Astrocyte of the spinal cord (primary cell): ENCODE data around the gene TTLL3.
A peak's percentile ranks its signal among the peaks of the same experiment; 100 is the strongest.
"Not testable (repeated sequence)": the region's sequence is repeated elsewhere in the genome, so short reads cannot be mapped to it uniquely, and the experiment has no call there.

Experiments used
- DNase-seq: peaks from one replicate; pipeline ENCODE4 v3.0.0; 2011; ENCODE audit warnings: low read depth, low spot score
- H3K4me3 ChIP-seq: 2 replicates; pipeline ENCODE4 v1.5.1; 2011; ENCODE audit warnings: low read depth, mild to moderate bottlenecking, low read length, moderate library complexity
- in situ Hi-C: cut with HindIII; loops from 2 replicates; pipeline ENCODE4 v1.10.0; 2017; ENCODE audit warnings: low sequenced_read_pairs
- TF ChIP-seq, protein P1 (sequence below): IDR thresholded peaks from 2 replicates; pipeline ENCODE4 v1.5.1; 2012; ENCODE audit warnings: low read depth, mild to moderate bottlenecking, low read length, inconsistent platforms

Gene TTLL3

DNA sequence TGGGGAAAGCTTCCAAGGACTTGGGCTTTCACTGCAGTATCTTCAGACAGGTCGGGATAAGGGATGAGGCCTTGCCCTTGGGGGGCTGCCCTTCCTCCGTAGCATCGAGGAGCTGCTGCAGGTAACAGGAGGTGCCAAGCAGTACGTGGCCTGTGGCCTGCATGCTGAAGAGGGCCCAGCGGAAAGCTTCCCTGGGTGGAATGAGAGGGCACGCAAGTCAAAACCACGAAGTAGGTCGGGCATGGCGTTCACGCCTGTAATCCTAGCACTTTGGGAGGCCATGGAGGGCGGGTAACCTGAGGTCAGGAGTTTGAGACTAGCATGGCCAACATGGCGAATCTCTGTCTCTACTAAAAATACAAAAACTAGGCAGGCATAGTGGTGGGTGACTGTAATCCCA, 57.0 kb downstream of the TTLL3 start:
- in situ Hi-C loops, result no loop called here
- no peak overlapping the region for H3K4me3 ChIP-seq
- TF ChIP-seq, protein P1, sequence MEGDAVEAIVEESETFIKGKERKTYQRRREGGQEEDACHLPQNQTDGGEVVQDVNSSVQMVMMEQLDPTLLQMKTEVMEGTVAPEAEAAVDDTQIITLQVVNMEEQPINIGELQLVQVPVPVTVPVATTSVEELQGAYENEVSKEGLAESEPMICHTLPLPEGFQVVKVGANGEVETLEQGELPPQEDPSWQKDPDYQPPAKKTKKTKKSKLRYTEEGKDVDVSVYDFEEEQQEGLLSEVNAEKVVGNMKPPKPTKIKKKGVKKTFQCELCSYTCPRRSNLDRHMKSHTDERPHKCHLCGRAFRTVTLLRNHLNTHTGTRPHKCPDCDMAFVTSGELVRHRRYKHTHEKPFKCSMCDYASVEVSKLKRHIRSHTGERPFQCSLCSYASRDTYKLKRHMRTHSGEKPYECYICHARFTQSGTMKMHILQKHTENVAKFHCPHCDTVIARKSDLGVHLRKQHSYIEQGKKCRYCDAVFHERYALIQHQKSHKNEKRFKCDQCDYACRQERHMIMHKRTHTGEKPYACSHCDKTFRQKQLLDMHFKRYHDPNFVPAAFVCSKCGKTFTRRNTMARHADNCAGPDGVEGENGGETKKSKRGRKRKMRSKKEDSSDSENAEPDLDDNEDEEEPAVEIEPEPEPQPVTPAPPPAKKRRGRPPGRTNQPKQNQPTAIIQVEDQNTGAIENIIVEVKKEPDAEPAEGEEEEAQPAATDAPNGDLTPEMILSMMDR, result no peak

DNA sequence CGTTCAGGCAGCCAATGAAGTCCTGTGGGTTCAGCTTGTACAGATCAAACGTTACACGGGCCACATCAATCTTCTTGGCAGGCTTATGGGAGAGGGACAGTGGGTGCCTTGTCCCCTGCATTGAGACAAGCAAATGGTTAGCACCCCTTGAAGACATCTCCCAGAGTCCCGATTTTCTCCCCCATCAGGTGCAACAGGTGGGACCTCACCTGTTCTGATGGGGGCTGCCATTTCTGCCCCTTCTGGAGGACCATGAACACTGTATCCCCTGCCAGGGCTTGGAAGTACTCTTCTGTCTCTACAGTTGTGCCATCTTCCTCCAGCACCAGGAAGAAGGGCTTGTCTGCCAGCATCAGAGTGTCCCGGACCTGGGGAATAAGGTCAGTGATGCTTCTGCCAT, 59.9 kb downstream of the TTLL3 start:
- in situ Hi-C loops, result no loop called here
- no peak for DNase-seq
- TF ChIP-seq, protein P1, result no peak
- H3K4me3 ChIP-seq, result no peak overlapping the region

More for the DNA sequence above, 57.0 kb downstream of the TTLL3 start:
- no peak for DNase-seq

DNA sequence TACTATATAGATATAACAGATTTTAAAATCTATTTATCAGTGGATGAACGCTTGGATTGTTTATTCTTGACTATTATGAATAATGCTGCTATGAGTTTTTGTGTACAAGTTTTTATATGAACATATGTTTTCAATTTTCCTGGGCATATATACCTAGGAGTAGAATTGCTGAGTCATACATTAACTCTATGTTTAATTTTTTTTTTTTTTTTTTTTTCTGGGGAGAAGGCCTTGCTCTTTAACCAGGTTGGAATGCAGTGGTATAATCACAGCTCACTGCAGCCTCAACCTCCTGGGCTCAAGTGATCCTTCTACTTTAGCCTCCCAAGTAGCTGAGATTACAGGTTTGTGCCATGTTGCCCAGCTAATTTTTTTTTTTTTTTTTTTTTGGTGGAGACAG, 60.9 kb downstream of the TTLL3 start:
- peak; percentile 68 for DNase-seq
- TF ChIP-seq, protein P1, result no peak
- in situ Hi-C loops, result no loop called here
- H3K4me3 ChIP-seq, result no peak overlapping the region

DNA sequence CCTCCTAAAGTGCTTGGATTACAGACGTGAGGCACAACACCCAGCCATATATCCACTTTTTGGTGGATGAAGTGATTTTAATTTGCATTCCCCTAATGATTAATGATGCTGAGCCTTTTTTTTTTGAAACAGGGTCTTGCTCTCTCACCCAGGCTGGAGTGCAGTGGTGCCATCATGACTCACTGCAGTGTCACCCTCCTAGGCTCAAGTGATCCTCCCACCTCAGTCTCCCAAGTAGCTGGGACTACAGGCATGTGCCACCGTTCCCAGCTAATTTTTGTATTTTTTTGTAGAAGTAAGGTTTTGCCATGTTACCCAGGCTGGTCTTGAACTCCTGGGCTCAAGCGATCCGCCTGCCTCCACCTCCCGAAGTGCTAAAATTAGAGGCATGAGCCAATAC, 62.0 kb downstream of the TTLL3 start:
- DNase-seq, in situ Hi-C loops, H3K4me3 ChIP-seq: not testable (repeated sequence)

DNA sequence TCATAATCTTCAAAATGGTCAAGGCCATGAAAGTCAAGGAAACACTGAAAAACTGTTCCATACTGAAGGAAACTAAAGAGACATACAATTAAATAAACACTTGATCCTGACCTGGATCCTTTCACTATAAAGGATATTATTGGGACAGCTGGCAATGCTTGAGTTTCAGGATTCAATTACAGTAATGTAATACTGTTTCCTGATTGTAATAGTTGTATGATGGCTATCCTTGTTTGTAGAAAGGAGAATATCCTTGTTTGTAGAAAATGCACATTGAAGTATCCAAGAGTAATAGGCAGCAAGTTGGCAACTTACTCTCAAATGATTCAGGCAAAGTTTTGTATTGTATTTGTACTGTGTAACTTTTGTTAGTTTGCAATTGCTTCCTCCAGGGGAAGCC, 65.4 kb downstream of the TTLL3 start:
- DNase-seq, result no peak
- TF ChIP-seq, protein P1, result no peak
- H3K4me3 ChIP-seq, result no peak overlapping the region
- in situ Hi-C loops, result no loop called here

DNA sequence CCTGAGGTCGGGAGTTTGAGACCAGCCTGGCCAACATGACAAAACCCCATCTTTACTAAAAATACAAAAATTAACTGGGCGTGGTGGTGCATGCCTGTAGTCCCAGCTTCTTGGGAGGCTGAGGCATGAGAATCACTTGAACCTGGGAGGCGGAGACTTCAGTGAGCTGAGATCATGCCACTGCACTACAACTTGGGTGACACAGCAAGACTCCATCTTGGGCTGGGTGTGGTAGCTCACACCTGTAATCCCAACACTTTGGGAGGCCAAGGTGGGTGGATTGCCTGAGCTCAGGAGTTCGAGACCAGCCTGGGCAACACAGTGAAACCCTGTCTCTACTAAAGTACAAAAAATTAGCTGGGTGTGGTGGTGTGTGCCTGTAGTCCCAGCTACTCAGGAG, 66.2 kb downstream of the TTLL3 start:
- in situ Hi-C loops, H3K4me3 ChIP-seq, DNase-seq: not testable (repeated sequence)

DNA sequence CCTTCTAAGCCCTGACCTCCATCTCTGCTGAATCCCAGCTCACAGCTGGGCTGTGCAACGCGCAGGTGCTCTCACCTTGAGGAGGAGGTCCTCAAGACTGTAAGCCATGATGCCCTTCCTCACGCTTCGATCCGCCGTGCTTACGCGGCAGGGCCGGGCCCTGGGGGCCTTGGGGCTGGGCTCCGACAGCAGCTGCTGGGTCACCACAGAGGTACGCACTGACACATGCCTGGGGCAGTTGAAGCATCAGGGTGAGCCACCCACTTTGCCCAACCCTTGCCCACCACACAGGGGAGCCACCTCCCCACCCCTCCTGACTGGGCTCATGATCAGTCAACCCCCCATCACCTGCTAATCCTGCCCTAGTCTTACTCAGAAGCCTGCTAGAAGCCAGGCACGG, 66.9 kb downstream of the TTLL3 start:
- TF ChIP-seq, protein P1, result no peak
- in situ Hi-C loops, result no loop called here
- no peak for DNase-seq
- H3K4me3 ChIP-seq, result no peak overlapping the region

DNA sequence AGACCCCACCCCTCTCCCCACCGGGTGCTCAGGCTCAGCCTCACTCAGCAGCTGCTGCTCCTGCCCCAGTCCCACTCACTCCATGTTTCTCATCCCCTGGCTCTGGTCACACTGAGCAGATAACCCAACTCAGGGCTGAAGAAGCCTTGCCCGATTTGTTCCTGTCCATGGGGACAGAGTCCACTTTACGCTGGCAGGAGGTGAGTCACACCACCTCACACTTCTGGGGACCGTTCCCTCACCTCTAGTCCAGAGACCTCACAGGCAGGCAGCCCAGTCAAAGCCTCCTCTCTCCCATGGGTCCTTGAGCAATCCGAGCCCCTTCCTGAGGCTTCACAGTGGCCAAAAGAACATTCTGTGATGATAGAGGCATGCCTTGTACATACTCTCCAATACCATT, 68.6 kb downstream of the TTLL3 start:
- in situ Hi-C loops, result no loop called here
- DNase-seq, result no peak
- TF ChIP-seq, protein P1, result no peak
- no peak overlapping the region for H3K4me3 ChIP-seq
